IPS-15b (cell line): Measurements from ENCODE around the gene S100A12.
"Not testable (repeated sequence)": the region's sequence is repeated elsewhere in the genome, so short reads cannot be mapped to it uniquely, and the experiment has no call there.

ENCODE experiments used
- H3K27me3 ChIP-seq: one replicate; pipeline ENCODE4 v1.6.1; 2013; ENCODE audit warnings: low read length; ENCODE audit not compliant: control insufficient read depth, insufficient read depth
- H3K36me3 ChIP-seq: one replicate; pipeline ENCODE4 v1.6.1; 2013; ENCODE audit warnings: low read length; ENCODE audit not compliant: control insufficient read depth, insufficient read depth
- H3K4me1 ChIP-seq: one replicate; pipeline ENCODE4 v1.6.1; 2013; ENCODE audit warnings: mild to moderate bottlenecking, low read length; ENCODE audit not compliant: control insufficient read depth, insufficient read depth
- H3K4me3 ChIP-seq: one replicate; pipeline ENCODE4 v1.5.1; 2013; ENCODE audit warnings: low read depth, low read length
- H3K9ac ChIP-seq: one replicate; pipeline ENCODE4 v1.6.1; 2013; ENCODE audit warnings: low read depth, mild to moderate bottlenecking, low read length
- H3K9me3 ChIP-seq: one replicate; pipeline ENCODE4 v1.6.1; 2013; ENCODE audit warnings: mild to moderate bottlenecking, low read length; ENCODE audit not compliant: control insufficient read depth, insufficient read depth

S100A12 gene

GRCh38 chr1:153355445-153356071 lies 19.9 kb downstream of the S100A12 start:
- H3K9me3 ChIP-seq: no peaks in the 10 kb centered on the region
- no peaks in the 10 kb centered on the region for H3K27me3 ChIP-seq
- no peaks in the 10 kb centered on the region for H3K4me1 ChIP-seq
- no peaks in the 10 kb centered on the region for H3K36me3 ChIP-seq
- H3K9ac ChIP-seq: no peak overlapping the region
- no peak overlapping the region for H3K4me3 ChIP-seq

GRCh38 chr1:153354515-153355193 lies 20.8 kb downstream of the S100A12 start:
- no peaks in the 10 kb centered on the region for H3K9me3 ChIP-seq

GRCh38 chr1:153353226-153353947 lies 22.0 kb downstream of the S100A12 start:
- H3K36me3 ChIP-seq: no peaks in the 10 kb centered on the region
- H3K27me3 ChIP-seq: peaks cover 4% of the 10 kb centered on the region
- no peaks in the 10 kb centered on the region for H3K9me3 ChIP-seq
- no peaks in the 10 kb centered on the region for H3K4me1 ChIP-seq
- no peak overlapping the region for H3K4me3 ChIP-seq
- no peak overlapping the region for H3K9ac ChIP-seq

More at GRCh38 chr1:153354515-153355193, 20.8 kb downstream of the S100A12 start:
- no peaks in the 10 kb centered on the region for H3K4me1 ChIP-seq
- no peaks in the 10 kb centered on the region for H3K27me3 ChIP-seq
- no peaks in the 10 kb centered on the region for H3K36me3 ChIP-seq
- H3K9ac ChIP-seq: no peak overlapping the region
- H3K4me3 ChIP-seq: no peak overlapping the region

GRCh38 chr1:153352523-153352922 lies 22.9 kb downstream of the S100A12 start:
- H3K4me3 ChIP-seq: no peak overlapping the region
- no peaks in the 10 kb centered on the region for H3K36me3 ChIP-seq
- H3K27me3 ChIP-seq: peaks cover 4% of the 10 kb centered on the region
- no peaks in the 10 kb centered on the region for H3K9me3 ChIP-seq
- H3K9ac ChIP-seq: no peak overlapping the region
- no peaks in the 10 kb centered on the region for H3K4me1 ChIP-seq

GRCh38 chr1:153350321-153350957 lies 25.0 kb downstream of the S100A12 start:
- Histone ChIP-seq H3K4me3 (no peak overlapping the region), H3K36me3 (no peaks in the 10 kb centered on the region), H3K9ac (no peak overlapping the region), H3K27me3 (peaks cover 4% of the 10 kb centered on the region), H3K9me3 (no peaks in the 10 kb centered on the region), H3K4me1 (no peaks in the 10 kb centered on the region)

GRCh38 chr1:153349363-153350320 lies 25.8 kb downstream of the S100A12 start:
- Histone ChIP-seq H3K27me3 (peaks cover 4% of the 10 kb centered on the region), H3K4me1 (no peaks in the 10 kb centered on the region), H3K9me3 (no peaks in the 10 kb centered on the region), H3K4me3 (no peak overlapping the region), H3K36me3 (no peaks in the 10 kb centered on the region), H3K9ac (no peak overlapping the region)

- H3K9me3 ChIP-seq: no peaks in the 10 kb centered on the region
- H3K4me3 ChIP-seq: no peak within 1 kb of the TSS
- H3K9ac ChIP-seq: no peak within 1 kb of the TSS
- H3K4me1 ChIP-seq: no peaks in the 10 kb centered on the region
- no peaks in the 10 kb centered on the region for H3K36me3 ChIP-seq
- H3K27me3 ChIP-seq: peaks cover 4% of the 10 kb centered on the region
Observed at GRCh38 chr1:153348511-153349362, 26.7 kb downstream of the S100A12 start, which contains the start of gene PGLYRP4. Gene PGLYRP4 (minus strand): TSS chr1:153348841. CDS start chr1:153347932, 909 bp downstream.

- peaks cover 4% of the 10 kb centered on the region for H3K27me3 ChIP-seq
Observed at GRCh38 chr1:153347856-153348255, 27.6 kb downstream of the S100A12 start.

GRCh38 chr1:153347049-153347448 lies 28.4 kb downstream of the S100A12 start:
- not testable (repeated sequence) for H3K9ac ChIP-seq, H3K36me3 ChIP-seq, H3K4me1 ChIP-seq, H3K9me3 ChIP-seq, H3K4me3 ChIP-seq, H3K27me3 ChIP-seq

More at GRCh38 chr1:153347856-153348255, 27.6 kb downstream of the S100A12 start:
- Histone ChIP-seq H3K36me3 (no peaks in the 10 kb centered on the region), H3K4me3 (no peak overlapping the region), H3K9ac (no peak overlapping the region), H3K4me1 (no peaks in the 10 kb centered on the region), H3K9me3 (no peaks in the 10 kb centered on the region)

GRCh38 chr1:153346077-153346723 lies 29.2 kb downstream of the S100A12 start:
- peaks cover 4% of the 10 kb centered on the region for H3K27me3 ChIP-seq
- H3K36me3 ChIP-seq: no peaks in the 10 kb centered on the region
- H3K9me3 ChIP-seq: no peaks in the 10 kb centered on the region
- H3K4me1 ChIP-seq: no peaks in the 10 kb centered on the region
- H3K4me3 ChIP-seq: no peak overlapping the region
- no peak overlapping the region for H3K9ac ChIP-seq
